Measurements from ENCODE around the gene BRINP3.

Gene BRINP3

GRCh38 chr1:190328871-190329270, 148.8 kb downstream of the BRINP3 start:
- no peak overlapping the region for H3K4me3 ChIP-seq

GRCh38 chr1:190328361-190328760, 149.3 kb downstream of the BRINP3 start:
- no peak overlapping the region for H3K4me3 ChIP-seq
- no peak overlapping the region for H3K27ac ChIP-seq

More at GRCh38 chr1:190328871-190329270, 148.8 kb downstream of the BRINP3 start:
- no peak overlapping the region for H3K27ac ChIP-seq

GRCh38 chr1:190327271-190327670, 150.4 kb downstream of the BRINP3 start:
- Histone ChIP-seq H3K27ac (no peak overlapping the region), H3K4me3 (no peak overlapping the region)

GRCh38 chr1:190323530-190323929, 154.1 kb downstream of the BRINP3 start:
- Histone ChIP-seq H3K4me3 (no peak overlapping the region), H3K27ac (no peak overlapping the region)

- Histone ChIP-seq H3K4me3 (no peak overlapping the region), H3K27ac (no peak overlapping the region)
Observed at GRCh38 chr1:190322274-190322673, 155.4 kb downstream of the BRINP3 start.

GRCh38 chr1:190320952-190321351, 156.7 kb downstream of the BRINP3 start:
- Histone ChIP-seq H3K27ac (no peak overlapping the region), H3K4me3 (no peak overlapping the region)

- Histone ChIP-seq H3K4me3 (no peak overlapping the region), H3K27ac (no peak overlapping the region)
Observed at GRCh38 chr1:190312763-190313162, 164.9 kb downstream of the BRINP3 start.

- no peak overlapping the region for H3K27ac ChIP-seq
- H3K4me3 ChIP-seq, result no peak overlapping the region
Observed at GRCh38 chr1:190303501-190303900, 174.2 kb downstream of the BRINP3 start.

GRCh38 chr1:190296453-190296852, 181.2 kb downstream of the BRINP3 start:
- no peak overlapping the region for H3K27ac ChIP-seq
- no peak overlapping the region for H3K4me3 ChIP-seq

- H3K4me3 ChIP-seq, result no peak overlapping the region
Observed at GRCh38 chr1:190289897-190290296, 187.8 kb downstream of the BRINP3 start.

GRCh38 chr1:190286111-190286510, 191.6 kb downstream of the BRINP3 start:
- no peak overlapping the region for H3K27ac ChIP-seq
- no peak overlapping the region for H3K4me3 ChIP-seq

More at GRCh38 chr1:190289897-190290296, 187.8 kb downstream of the BRINP3 start:
- no peak overlapping the region for H3K27ac ChIP-seq

- Histone ChIP-seq H3K27ac (no peak overlapping the region), H3K4me3 (no peak overlapping the region)
Observed at GRCh38 chr1:190277107-190277506, 200.6 kb downstream of the BRINP3 start.

- Histone ChIP-seq H3K4me3 (no peak overlapping the region), H3K27ac (no peak overlapping the region)
Observed at GRCh38 chr1:190274721-190275120, 202.9 kb downstream of the BRINP3 start.

GRCh38 chr1:190273161-190273560, 204.5 kb downstream of the BRINP3 start:
- Histone ChIP-seq H3K4me3 (no peak overlapping the region), H3K27ac (no peak overlapping the region)

GRCh38 chr1:190262538-190262937, 215.1 kb downstream of the BRINP3 start:
- H3K4me3 ChIP-seq, result no peak overlapping the region
- H3K27ac ChIP-seq, result no peak overlapping the region

- Histone ChIP-seq H3K4me3 (no peak overlapping the region), H3K27ac (no peak overlapping the region)
Observed at GRCh38 chr1:190259424-190259823, 218.2 kb downstream of the BRINP3 start.

- Histone ChIP-seq H3K27ac (no peak overlapping the region), H3K4me3 (no peak overlapping the region)
Observed at GRCh38 chr1:190258003-190258402, 219.7 kb downstream of the BRINP3 start.

- Histone ChIP-seq H3K4me3 (no peak overlapping the region), H3K27ac (no peak overlapping the region)
Observed at GRCh38 chr1:190252046-190252445, 225.6 kb downstream of the BRINP3 start.

- Histone ChIP-seq H3K27ac (no peak overlapping the region), H3K4me3 (no peak overlapping the region)
Observed at GRCh38 chr1:190250368-190250767, 227.3 kb downstream of the BRINP3 start.

- H3K4me3 ChIP-seq, result no peak overlapping the region
- H3K27ac ChIP-seq, result no peak overlapping the region
Observed at GRCh38 chr1:190244406-190244805, 233.3 kb downstream of the BRINP3 start.

GRCh38 chr1:190243056-190243455, 234.6 kb downstream of the BRINP3 start:
- H3K27ac ChIP-seq, result no peak overlapping the region
- no peak overlapping the region for H3K4me3 ChIP-seq

- no peak overlapping the region for H3K4me3 ChIP-seq
- no peak overlapping the region for H3K27ac ChIP-seq
Observed at GRCh38 chr1:190226006-190226405, 251.7 kb downstream of the BRINP3 start.

GRCh38 chr1:190212450-190212849, 265.2 kb downstream of the BRINP3 start:
- H3K27ac ChIP-seq, result no peak overlapping the region
- H3K4me3 ChIP-seq, result no peak overlapping the region
